ENCODE measurements around the gene SARS1.

DNA sequence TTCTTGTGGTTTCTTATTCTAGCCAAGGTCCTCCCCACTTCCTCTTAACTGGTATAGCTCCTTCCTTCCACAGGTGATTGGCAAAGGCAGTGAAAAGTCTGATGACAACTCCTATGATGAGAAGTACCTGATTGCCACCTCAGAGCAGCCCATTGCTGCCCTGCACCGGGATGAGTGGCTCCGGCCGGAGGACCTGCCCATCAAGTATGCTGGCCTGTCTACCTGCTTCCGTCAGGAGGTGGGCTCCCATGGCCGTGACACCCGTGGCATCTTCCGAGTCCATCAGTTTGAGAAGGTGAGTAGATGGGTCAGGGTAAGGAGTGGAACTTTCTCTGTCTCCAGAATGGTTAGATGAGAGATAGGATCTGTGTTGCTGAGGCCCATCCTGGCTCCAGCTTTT lies 21.4 kb downstream of the SARS1 start:
- TF ChIP-seq CTCF (IDR thresholded peaks at IDR 0.05) (no peak), YY1 (IDR thresholded peaks at IDR 0.05; ENCODE audit: low read depth) (no peak), TCF12 (IDR thresholded peaks at IDR 0.05) (no peak), TEAD4 (IDR thresholded peaks at IDR 0.05; ENCODE audit: borderline replicate concordance, insufficient read depth) (no peak), TAF1 (IDR thresholded peaks at IDR 0.05; ENCODE audit: borderline replicate concordance, low read depth, low read length) (no peak), RAD21 (IDR thresholded peaks at IDR 0.05; ENCODE audit: low read length) (no peak), USF2 (IDR thresholded peaks at IDR 0.05; ENCODE audit: borderline replicate concordance, low read depth, low read length) (no peak), USF1 (IDR thresholded peaks at IDR 0.05; ENCODE audit: borderline replicate concordance, low read depth) (no peak)
- TF ChIP-seq, protein P1, sequence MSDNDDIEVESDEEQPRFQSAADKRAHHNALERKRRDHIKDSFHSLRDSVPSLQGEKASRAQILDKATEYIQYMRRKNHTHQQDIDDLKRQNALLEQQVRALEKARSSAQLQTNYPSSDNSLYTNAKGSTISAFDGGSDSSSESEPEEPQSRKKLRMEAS (IDR thresholded peaks at IDR 0.05; ENCODE audit: low read depth): no peak
